ENCODE measurements around the gene PNMA8B. TPM values are rescaled to one million over a fixed set of nuclear protein-coding genes. Genes with fewer than 3 reads are reported as not detected.
A peak's percentile ranks its signal among the peaks of the same experiment; 100 is the strongest.
"Not testable (repeated sequence)": the region's sequence is repeated elsewhere in the genome, so short reads cannot be mapped to it uniquely, and the experiment has no call there.

Gene PNMA8B
- total RNA-seq, 2 donors from 2014 or later = 0.27 to 0.29 TPM

GRCh38 chr19:46533621-46534081, 38.0 kb upstream of the PNMA8B start:
- TF ChIP-seq CTCF (IDR thresholded peaks at IDR 0.05) = no peak
- H3K9ac ChIP-seq (ENCODE audit: low read depth in 2 of 2, low read length in 2 of 2) = no peak overlapping the region
- no peak overlapping the region for H3K27ac ChIP-seq
- no peaks in the 10 kb centered on the region for H3K27me3 ChIP-seq
- no peaks in the 10 kb centered on the region for H3K4me1 ChIP-seq
- no peak overlapping the region for H3K4me3 ChIP-seq
- H3K9me3 ChIP-seq = no peaks in the 10 kb centered on the region
- DNase-seq = no peak
- no peaks in the 10 kb centered on the region for H3K36me3 ChIP-seq
- intact Hi-C loops (cut with DNase I) = no loop called here

DNA sequence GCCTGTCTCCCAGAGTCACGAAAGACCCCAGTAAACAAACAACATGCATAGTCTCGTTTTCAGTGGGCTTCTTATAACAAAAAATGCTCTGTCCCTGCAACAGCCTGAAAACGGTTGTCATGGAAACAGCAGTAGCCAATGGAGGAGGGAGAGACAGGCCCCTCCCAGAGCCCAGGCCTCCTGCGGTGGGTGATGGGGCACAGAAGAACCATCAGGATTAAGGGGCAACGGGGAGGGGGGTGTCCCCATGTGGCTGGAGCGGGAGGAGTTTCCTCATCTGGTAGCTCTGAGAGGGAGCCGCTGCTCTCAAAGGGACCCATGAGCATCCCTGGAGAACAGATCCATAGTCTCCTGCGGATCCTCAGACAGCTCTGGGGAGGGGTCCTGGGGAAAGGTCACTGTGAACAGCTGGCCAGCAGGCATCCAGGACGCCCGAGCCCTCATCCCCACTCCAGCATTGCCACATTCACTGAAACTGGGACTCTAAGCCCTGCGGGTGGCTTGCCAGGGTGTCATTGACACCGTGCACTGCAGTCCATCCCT, 37.5 kb upstream of the PNMA8B start:
- Histone ChIP-seq H3K9ac (ENCODE audit: low read depth in 2 of 2, low read length in 2 of 2) (no peak overlapping the region), H3K27ac (no peak overlapping the region), H3K36me3 (no peaks in the 10 kb centered on the region), H3K4me1 (no peaks in the 10 kb centered on the region), H3K27me3 (no peaks in the 10 kb centered on the region), H3K4me3 (no peak overlapping the region), H3K9me3 (no peaks in the 10 kb centered on the region)
- intact Hi-C loops (cut with DNase I) = no loop called here
- no peak for TF ChIP-seq CTCF (IDR thresholded peaks at IDR 0.05)
- DNase-seq = no peak

- DNase-seq = no peak
- Histone ChIP-seq H3K9ac (ENCODE audit: low read depth in 2 of 2, low read length in 2 of 2) (no peak overlapping the region), H3K27ac (no peak overlapping the region), H3K4me3 (no peak overlapping the region), H3K27me3 (no peaks in the 10 kb centered on the region), H3K36me3 (no peaks in the 10 kb centered on the region), H3K9me3 (no peaks in the 10 kb centered on the region), H3K4me1 (no peaks in the 10 kb centered on the region)
- TF ChIP-seq CTCF (IDR thresholded peaks at IDR 0.05) = no peak
- intact Hi-C loops (cut with DNase I) = no loop called here
These were observed 35.0 kb upstream of the PNMA8B start for GRCh38 chr19:46530636-46531035.

DNA sequence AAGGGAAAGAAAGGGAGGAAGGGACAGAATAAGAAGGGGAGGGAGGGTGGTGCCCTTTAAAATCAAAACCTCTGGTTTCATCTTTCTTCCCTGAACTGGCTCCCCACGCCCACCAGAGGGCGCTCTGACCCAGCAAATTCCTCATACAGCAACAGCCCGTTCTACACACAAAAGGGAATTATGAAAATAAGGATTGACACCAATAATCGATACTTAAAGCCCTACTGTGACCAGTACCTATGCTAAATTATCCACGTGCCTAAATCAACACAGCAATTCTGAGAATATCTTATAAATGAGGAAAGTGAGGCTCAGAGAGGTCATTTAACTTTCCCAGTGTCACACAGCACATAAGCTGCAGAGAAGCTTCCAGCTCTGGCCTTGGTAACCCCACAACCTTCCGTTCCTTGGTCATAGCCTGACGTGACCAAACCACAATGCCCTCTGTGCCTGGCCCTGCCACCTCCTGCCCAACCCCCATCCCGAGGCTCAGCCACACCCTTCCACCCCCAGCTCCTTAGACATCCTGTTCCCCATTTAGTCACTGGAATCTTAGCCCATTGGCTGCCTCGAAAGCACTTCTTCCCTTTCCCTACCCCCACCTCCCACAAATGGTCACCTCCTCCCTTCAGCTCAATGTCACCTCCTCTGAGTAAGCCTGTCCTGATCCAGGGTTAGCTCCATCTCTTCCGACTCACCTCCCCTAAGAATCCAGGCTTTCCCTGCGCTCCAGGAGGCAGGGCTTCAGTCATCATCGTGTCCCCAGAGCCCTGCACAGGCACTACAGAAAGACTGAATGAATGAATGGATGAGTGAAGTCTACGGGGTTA, 34.2 kb upstream of the PNMA8B start:
- no peak overlapping the region for H3K9ac ChIP-seq (ENCODE audit: low read depth in 2 of 2, low read length in 2 of 2)
- intact Hi-C loops (cut with DNase I) = no loop called here
- no peak overlapping the region for H3K4me3 ChIP-seq
- no peaks in the 10 kb centered on the region for H3K4me1 ChIP-seq
- H3K9me3 ChIP-seq = no peaks in the 10 kb centered on the region
- no peak overlapping the region for H3K27ac ChIP-seq
- no peaks in the 10 kb centered on the region for H3K27me3 ChIP-seq
- DNase-seq = peak; percentile 69
- no peaks in the 10 kb centered on the region for H3K36me3 ChIP-seq
- TF ChIP-seq CTCF (IDR thresholded peaks at IDR 0.05) = peak; percentile 96

DNA sequence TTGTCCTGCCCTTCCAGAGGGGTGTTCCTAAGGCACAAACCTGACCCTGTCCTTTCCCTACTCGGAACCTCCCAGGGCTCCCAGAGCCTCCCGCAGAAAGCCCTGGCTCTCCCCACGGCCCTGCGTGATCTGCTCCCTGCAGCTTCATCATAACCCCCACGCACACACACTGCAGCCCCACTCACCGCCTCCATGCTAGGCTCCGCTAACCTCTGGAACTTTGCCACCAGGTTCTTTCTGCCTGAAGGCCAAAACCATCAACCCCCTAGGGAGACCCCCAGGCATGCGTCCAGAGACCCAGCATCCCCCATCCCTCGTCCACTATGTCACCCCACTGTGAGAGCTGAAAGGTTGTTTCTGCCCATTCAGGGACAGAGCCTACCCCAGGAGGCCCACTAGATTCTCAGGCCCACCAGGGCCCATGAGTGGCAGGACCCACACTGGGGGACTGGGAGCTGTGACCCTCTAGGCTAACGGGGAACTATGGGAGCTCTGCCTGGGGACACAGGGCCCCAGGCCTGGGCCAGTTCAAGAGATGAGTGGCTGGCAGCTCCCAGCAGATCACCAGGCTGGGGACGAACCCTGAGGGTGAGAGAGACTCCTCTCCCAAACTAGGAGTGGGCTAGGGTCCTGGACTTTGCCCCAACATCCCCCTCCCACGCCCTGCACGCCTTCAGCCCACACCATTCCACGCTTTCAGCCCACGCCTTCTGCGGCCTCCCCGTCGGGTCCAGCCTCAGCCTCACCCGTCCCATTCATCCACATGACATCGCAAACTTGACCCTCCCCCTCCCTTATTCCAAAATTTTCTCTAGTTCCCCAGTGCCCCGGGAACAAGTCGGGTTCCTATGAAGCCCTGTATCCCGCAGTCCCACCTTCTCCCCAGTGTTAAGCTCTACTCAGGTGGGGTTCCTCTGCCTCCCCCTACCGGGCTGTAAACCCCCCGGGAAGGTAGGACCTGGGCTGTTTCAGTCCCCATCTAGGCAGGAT, 33.2 kb upstream of the PNMA8B start:
- no peak for DNase-seq
- H3K4me1 ChIP-seq = no peaks in the 10 kb centered on the region
- no peak overlapping the region for H3K4me3 ChIP-seq
- H3K27ac ChIP-seq = no peak overlapping the region
- no peaks in the 10 kb centered on the region for H3K9me3 ChIP-seq
- no peak for TF ChIP-seq CTCF (IDR thresholded peaks at IDR 0.05)
- H3K9ac ChIP-seq (ENCODE audit: low read depth in 2 of 2, low read length in 2 of 2) = no peak overlapping the region
- H3K36me3 ChIP-seq = no peaks in the 10 kb centered on the region
- intact Hi-C loops (cut with DNase I) = no loop called here
- no peaks in the 10 kb centered on the region for H3K27me3 ChIP-seq

DNA sequence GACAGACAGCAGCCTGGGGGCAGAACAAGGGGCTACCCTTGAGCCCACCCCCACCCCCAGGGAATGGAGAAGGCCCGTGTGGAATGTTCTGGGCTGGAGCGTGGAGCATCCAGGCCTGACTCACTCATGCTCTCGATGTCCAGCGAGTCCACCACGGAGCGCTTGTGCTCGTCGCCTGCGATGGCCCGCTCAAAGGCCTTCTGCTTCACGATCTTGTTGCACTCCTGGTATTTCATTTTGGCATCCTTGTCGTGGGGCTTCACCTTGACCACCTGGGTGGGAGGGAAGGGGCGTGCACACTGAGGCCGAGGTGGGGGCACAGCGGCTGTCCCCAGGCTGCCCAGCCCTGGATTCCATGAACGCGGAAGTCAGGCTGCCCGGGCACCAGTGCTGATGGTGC, 31.1 kb upstream of the PNMA8B start:
- H3K27ac ChIP-seq; H3K4me3 ChIP-seq; H3K9me3 ChIP-seq; DNase-seq; H3K36me3 ChIP-seq; H3K27me3 ChIP-seq; H3K9ac ChIP-seq (ENCODE audit: low read depth in 2 of 2, low read length in 2 of 2); H3K4me1 ChIP-seq; intact Hi-C loops (cut with DNase I): not testable (repeated sequence)

All from colonic mucosa (tissue), 4 donors.